ENCODE data around the gene SLC12A5.

- TF ChIP-seq EZH2 (IDR thresholded peaks at IDR 0.05; ENCODE audit: insufficient read depth, poor library complexity, severe bottlenecking) = no peak
- no peak for TF ChIP-seq EZH2phosphoT487 (IDR thresholded peaks at IDR 0.05; ENCODE audit: insufficient read depth, low read depth)
Measured at GRCh38 chr20:45987108-45987780, 41.8 kb upstream of the SLC12A5 start.
